SU-DHL-6 (cell line): Measurements from ENCODE around the gene FMN1.

Experiments
- H2AFZ ChIP-seq: fragments of 200-600 bp; sonication (generic); 2 replicates; pipeline ENCODE4 v1.6.1; 2014; ENCODE audit warnings: low read depth, mild to moderate bottlenecking, moderate library complexity, mixed read lengths, antibody characterized with exemption, low read length; ENCODE audit not compliant: severe bottlenecking
- H3F3A ChIP-seq: fragments of 200-600 bp; shearing (Covaris generic); 2 replicates; pipeline ENCODE4 v1.6.0; 2016; ENCODE audit warnings: antibody characterized with exemption, mild to moderate bottlenecking; ENCODE audit not compliant: insufficient read depth
- H3K27ac ChIP-seq: fragments of 200-600 bp; sonication (generic); 2 replicates; pipeline ENCODE4 v1.5.1; 2016; ENCODE audit warnings: low read depth, mild to moderate bottlenecking, low read length, moderate library complexity, mixed read lengths
- H3K27me3 ChIP-seq: fragments of 200-600 bp; sonication (generic), shearing (Covaris generic); 2 replicates; pipeline ENCODE4 v1.6.0; 2014; ENCODE audit warnings: mild to moderate bottlenecking, low read length
- H3K36me3 ChIP-seq: fragments of 200-600 bp; sonication (generic); 2 replicates; pipeline ENCODE4 v1.6.1; 2014; ENCODE audit warnings: mild to moderate bottlenecking, low read length, mixed read lengths
- H3K4me2 ChIP-seq: fragments of 300-600, 200-600 bp; shearing (Covaris generic), sonication (generic); 2 replicates; pipeline ENCODE4 v1.6.0; 2014; ENCODE audit warnings: low read length, low read depth, mild to moderate bottlenecking; ENCODE audit not compliant: poor library complexity, severe bottlenecking
- H3K4me3 ChIP-seq: fragments of 200-600 bp; sonication (generic); 2 replicates; pipeline ENCODE4 v1.5.1; 2014; ENCODE audit warnings: antibody characterized with exemption, low read length, mild to moderate bottlenecking, mixed read lengths; ENCODE audit not compliant: insufficient read depth, poor library complexity, severe bottlenecking
- H3K79me2 ChIP-seq: fragments of 200-600 bp; sonication (generic); 2 replicates; pipeline ENCODE4 v1.6.1; 2014; ENCODE audit warnings: mild to moderate bottlenecking, low read length, moderate library complexity; ENCODE audit not compliant: insufficient read depth
- H3K9ac ChIP-seq: fragments of 200-600 bp; sonication (generic); 2 replicates; pipeline ENCODE4 v1.7.0; 2014; ENCODE audit warnings: mild to moderate bottlenecking, low read length
- H3K9me2 ChIP-seq: fragments of 200-600 bp; sonication (generic); replicated peaks from 2 replicates; pipeline ENCODE4 v1.6.1; 2014; ENCODE audit warnings: low read length; ENCODE audit not compliant: insufficient read depth
- H3K9me3 ChIP-seq: fragments of 200-600 bp; sonication (generic); 2 replicates; pipeline ENCODE4 v1.6.1; 2014; ENCODE audit warnings: low read length, mixed read lengths; ENCODE audit not compliant: insufficient read depth
- H4K20me1 ChIP-seq: fragments of 200-600 bp; sonication (generic); 2 replicates; pipeline ENCODE4 v1.6.1; 2014; ENCODE audit warnings: low read depth, mild to moderate bottlenecking, antibody characterized with exemption, low read length, moderate library complexity, mixed read lengths
- CTCF ChIP-seq: fragments of 200-600 bp; sonication (generic); IDR thresholded peaks from one replicate; pipeline ENCODE4 v1.5.1; 2017; ENCODE audit warnings: antibody characterized with exemption, mild to moderate bottlenecking, low read length, moderate library complexity; ENCODE audit not compliant: insufficient read depth, poor library complexity, severe bottlenecking
- EZH2phosphoT487 ChIP-seq: fragments of 200-600 bp; sonication (generic), shearing (Covaris generic); conservative IDR thresholded peaks from 2 replicates; pipeline ENCODE4 v1.6.1; 2018; ENCODE audit warnings: mild to moderate bottlenecking, antibody characterized with exemption, low read length, moderate library complexity, mixed read lengths

The FMN1 gene

GRCh38 chr15:33182278-33182905 is 12.1 kb downstream of the FMN1 start:
- H3K27ac ChIP-seq = no peak overlapping the region
- no peaks in the 10 kb centered on the region for H4K20me1 ChIP-seq
- H3K36me3 ChIP-seq = no peaks in the 10 kb centered on the region
- H2AFZ ChIP-seq = no peak overlapping the region
- no peak overlapping the region for H3K9ac ChIP-seq
- no peaks in the 10 kb centered on the region for H3K9me3 ChIP-seq
- TF ChIP-seq CTCF (no peak), EZH2phosphoT487 (no peak)
- no peaks in the 10 kb centered on the region for H3K27me3 ChIP-seq
- no peak overlapping the region for H3K4me3 ChIP-seq
- H3K4me2 ChIP-seq = no peak overlapping the region
- H3K9me2 ChIP-seq = no peaks in the 10 kb centered on the region
- H3K79me2 ChIP-seq = no peaks in the 10 kb centered on the region
- no peaks in the 10 kb centered on the region for H3F3A ChIP-seq

- Histone ChIP-seq H3K36me3 (no peaks in the 10 kb centered on the region), H3F3A (no peaks in the 10 kb centered on the region), H3K27ac (no peak overlapping the region), H3K4me3 (no peak overlapping the region), H2AFZ (no peak overlapping the region), H3K79me2 (no peaks in the 10 kb centered on the region), H3K9ac (no peak overlapping the region), H4K20me1 (no peaks in the 10 kb centered on the region), H3K9me3 (no peaks in the 10 kb centered on the region), H3K4me2 (no peak overlapping the region), H3K9me2 (no peaks in the 10 kb centered on the region), H3K27me3 (no peaks in the 10 kb centered on the region)
- TF ChIP-seq CTCF (no peak), EZH2phosphoT487 (no peak)
Observed at GRCh38 chr15:33179874-33180273, 14.6 kb downstream of the FMN1 start.

DNA sequence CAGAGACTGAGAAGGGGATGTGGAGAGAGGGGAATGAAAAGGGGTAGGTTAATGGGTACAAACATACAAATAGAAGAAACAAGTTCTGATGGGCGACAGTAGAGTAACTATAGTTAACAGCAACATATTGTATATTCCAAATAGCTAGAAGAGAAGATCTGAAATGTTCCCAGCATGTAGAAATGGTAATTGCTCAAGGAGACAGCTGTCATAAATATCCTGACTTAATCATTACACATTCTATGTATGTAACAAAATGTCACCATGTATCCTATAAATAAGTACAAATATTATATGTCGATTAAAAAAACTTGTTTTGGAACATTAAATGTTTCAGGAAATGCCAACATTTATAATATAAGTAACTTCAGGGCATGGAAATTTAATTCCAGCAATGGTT is 23.3 kb downstream of the FMN1 start:
- H3K36me3 ChIP-seq = no peaks in the 10 kb centered on the region
- no peak overlapping the region for H3K4me2 ChIP-seq
- H3K27ac ChIP-seq = no peak overlapping the region

More for the DNA sequence above, 23.3 kb downstream of the FMN1 start:
- H3K9me3 ChIP-seq = no peaks in the 10 kb centered on the region
- no peak overlapping the region for H2AFZ ChIP-seq
- H3K4me3 ChIP-seq = no peak overlapping the region
- H3K27me3 ChIP-seq = no peaks in the 10 kb centered on the region
- no peak overlapping the region for H3K9ac ChIP-seq
- no peaks in the 10 kb centered on the region for H3K9me2 ChIP-seq
- no peaks in the 10 kb centered on the region for H4K20me1 ChIP-seq
- no peaks in the 10 kb centered on the region for H3F3A ChIP-seq
- no peaks in the 10 kb centered on the region for H3K79me2 ChIP-seq
- no peak for TF ChIP-seq CTCF
- TF ChIP-seq EZH2phosphoT487 = no peak
